ENCODE data around the gene PARP15. TPM values are rescaled to one million over a fixed set of nuclear protein-coding genes. Genes with fewer than 3 reads are reported as not detected.

The PARP15 gene
- total and polyA plus RNA-seq, 4 experiments from 2014 or later: 7.6 to 78.0 (median 43.2) TPM

- no peaks in the 10 kb centered on the region for H3K36me3 Mint-ChIP-seq
- peaks cover 0 to 5% (median 0%) of the 10 kb centered on the region in 4 donors for H3K4me1 Mint-ChIP-seq
- intact Hi-C loops (cut with micrococcal nuclease): no loop called here
- no peaks in the 10 kb centered on the region for H3K27me3 ChIP-seq (ENCODE audit: insufficient read depth, low read length)
- CTCF ChIA-PET (ENCODE audit: partially characterized antibody): interaction anchor here (1.0 to 13.7 kb wide), 2 partner anchors 110 to 278 kb away, joined by 3 to 369 read pairs; partner anchors contain the start of genes DTX3L and PARP9
- H3K9me3 Mint-ChIP-seq: peaks cover 0 to 3% (median 0%) of the 10 kb centered on the region in 8 donors
- no peak overlapping the region for H3K4me3 Mint-ChIP-seq
- POLR2A ChIA-PET (ENCODE audit: partially characterized antibody): no interaction called here
- H3K4me3 ChIP-seq (ENCODE audit: low read length in 2 of 2): no peak overlapping the region
- DNase-seq: no peak
- H3K27ac Mint-ChIP-seq: no peak overlapping the region
- no peaks in the 10 kb centered on the region for H3K27me3 Mint-ChIP-seq
- H3K27ac ChIP-seq (ENCODE audit: low read depth, low read length): no peak overlapping the region
- H3K36me3 ChIP-seq (ENCODE audit: insufficient read depth, low read length): no peaks in the 10 kb centered on the region
- no peaks in the 10 kb centered on the region for H3K4me1 ChIP-seq (ENCODE audit: insufficient read depth, low read length)
- H3K9me3 ChIP-seq (ENCODE audit: control insufficient read depth in 1 of 2, low read length in 2 of 2): no peaks in the 10 kb centered on the region
Measured at GRCh38 chr3:122671553-122671952, 94.1 kb downstream of the PARP15 start.

DNA sequence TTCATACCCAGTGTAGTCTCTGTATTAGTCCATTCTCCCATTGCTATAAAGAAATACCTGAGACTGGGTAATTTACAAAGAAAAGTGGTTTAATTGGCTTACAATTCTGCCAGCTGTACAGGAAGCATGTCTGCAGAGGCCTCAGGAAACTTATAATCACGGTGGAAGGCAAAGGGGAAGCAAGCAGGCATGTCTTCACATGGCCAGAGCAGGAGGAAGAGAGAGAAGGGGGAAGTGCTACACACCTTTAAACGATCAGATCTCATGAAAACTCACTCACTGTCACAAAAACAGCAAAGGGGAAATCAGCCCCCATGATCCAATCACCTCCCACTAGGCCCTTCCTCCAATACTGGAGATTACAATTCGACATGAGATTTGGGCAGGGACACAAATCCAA is 96.9 kb downstream of the PARP15 start:
- ChIA-PET POLR2A (ENCODE audit: partially characterized antibody) (no interaction called here), CTCF (ENCODE audit: partially characterized antibody) (interaction anchor here (1.3 to 13.7 kb wide), 2 partner anchors 28 to 113 kb away, joined by 3 to 369 read pairs; partner anchors contain the start of genes DTX3L and PARP9)
- Histone ChIP-seq H3K4me3 (ENCODE audit: low read length in 2 of 2) (no peak overlapping the region), H3K27me3 (ENCODE audit: insufficient read depth, low read length) (no peaks in the 10 kb centered on the region), H3K4me1 (ENCODE audit: insufficient read depth, low read length) (peaks cover 6% of the 10 kb centered on the region), H3K36me3 (ENCODE audit: insufficient read depth, low read length) (no peaks in the 10 kb centered on the region), H3K27ac (ENCODE audit: low read depth, low read length) (no peak overlapping the region), H3K9me3 (ENCODE audit: control insufficient read depth in 1 of 2, low read length in 2 of 2) (no peaks in the 10 kb centered on the region)
- no peaks in the 10 kb centered on the region for H3K9me3 Mint-ChIP-seq
- DNase-seq: no peak
- no peaks in the 10 kb centered on the region for H3K27me3 Mint-ChIP-seq
- H3K4me1 Mint-ChIP-seq: peaks cover 10 to 13% (median 11%) of the 10 kb centered on the region in 4 donors
- peaks cover 0 to 2% of the 10 kb centered on the region in 2 donors for H3K36me3 Mint-ChIP-seq
- no peak overlapping the region for H3K4me3 Mint-ChIP-seq
- intact Hi-C loops (cut with micrococcal nuclease): no loop called here
- peak overlapping the region in 1 of 7 donors; percentile 7 for H3K27ac Mint-ChIP-seq

GRCh38 chr3:122676759-122677158 is 99.3 kb downstream of the PARP15 start:
- Mint-ChIP-seq H3K27me3 (no peaks in the 10 kb centered on the region), H3K36me3 (peaks cover 0 to 15% of the 10 kb centered on the region in 2 donors), H3K4me1 (peaks cover 22 to 36% (median 27%) of the 10 kb centered on the region in 4 donors), H3K9me3 (no peaks in the 10 kb centered on the region), H3K4me3 (no peak overlapping the region), H3K27ac (no peak overlapping the region)
- Histone ChIP-seq H3K4me3 (ENCODE audit: low read length in 2 of 2) (no peak overlapping the region), H3K4me1 (ENCODE audit: insufficient read depth, low read length) (peaks cover 20% of the 10 kb centered on the region), H3K9me3 (ENCODE audit: control insufficient read depth in 1 of 2, low read length in 2 of 2) (no peaks in the 10 kb centered on the region), H3K36me3 (ENCODE audit: insufficient read depth, low read length) (no peaks in the 10 kb centered on the region), H3K27ac (ENCODE audit: low read depth, low read length) (no peak overlapping the region), H3K27me3 (ENCODE audit: insufficient read depth, low read length) (no peaks in the 10 kb centered on the region)
- POLR2A ChIA-PET (ENCODE audit: partially characterized antibody): interaction anchor here (1.2 kb wide), 1 partner anchor 117 kb away, joined by 3 read pairs; no protein-coding TSS in a partner anchor
- CTCF ChIA-PET (ENCODE audit: partially characterized antibody): interaction anchor here (1.1 to 13.7 kb wide), 3 partner anchors 102 to 292 kb away, joined by 3 to 369 read pairs (median 25); partner anchors contain the start of genes DTX3L, FAM162A and PARP9
- DNase-seq: no peak
- intact Hi-C loops (cut with micrococcal nuclease): loop anchor here (5.0 kb wide), 1 partner anchor 574 kb away; no protein-coding TSS in a partner anchor

DNA sequence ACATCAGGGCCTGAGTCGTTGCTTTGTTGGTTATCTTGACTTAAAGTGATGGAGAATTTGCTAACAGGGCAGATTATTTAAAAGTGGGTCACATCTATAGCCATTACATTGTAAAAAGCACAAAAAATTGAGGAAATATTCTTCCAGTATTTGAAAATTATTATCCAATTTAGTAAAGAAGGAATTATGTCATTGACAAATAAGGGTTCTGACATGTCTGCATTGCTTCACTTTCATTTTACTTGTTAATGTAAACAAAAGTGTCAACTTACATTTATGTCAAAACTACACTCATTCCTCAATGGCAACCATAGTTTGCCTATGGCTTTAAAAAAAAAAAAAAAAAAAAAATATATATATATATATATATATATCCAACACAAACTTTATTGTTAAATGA is 99.8 kb downstream of the PARP15 start:
- H3K27me3 ChIP-seq (ENCODE audit: insufficient read depth, low read length): no peaks in the 10 kb centered on the region
- H3K4me1 Mint-ChIP-seq: peaks cover 26 to 40% (median 32%) of the 10 kb centered on the region in 4 donors
- CTCF ChIA-PET (ENCODE audit: partially characterized antibody): interaction anchor here (4.0 to 13.7 kb wide), 3 partner anchors 102 to 284 kb away, joined by 25 to 369 read pairs (median 28); partner anchors contain the start of genes DTX3L and PARP9
- H3K9me3 ChIP-seq (ENCODE audit: control insufficient read depth in 1 of 2, low read length in 2 of 2): no peaks in the 10 kb centered on the region
- H3K4me3 ChIP-seq (ENCODE audit: low read length in 2 of 2): no peak overlapping the region
- H3K4me1 ChIP-seq (ENCODE audit: insufficient read depth, low read length): peaks cover 24% of the 10 kb centered on the region
- H3K4me3 Mint-ChIP-seq: no peak overlapping the region
- H3K36me3 ChIP-seq (ENCODE audit: insufficient read depth, low read length): no peaks in the 10 kb centered on the region
- intact Hi-C loops (cut with micrococcal nuclease): loop anchor here (5.0 kb wide), 1 partner anchor 575 kb away; no protein-coding TSS in a partner anchor
- H3K27me3 Mint-ChIP-seq: no peaks in the 10 kb centered on the region
- DNase-seq: no peak
- H3K36me3 Mint-ChIP-seq: peaks cover 0 to 15% of the 10 kb centered on the region in 2 donors
- POLR2A ChIA-PET (ENCODE audit: partially characterized antibody): interaction anchor here (1.2 to 5.1 kb wide), 2 partner anchors 113 to 117 kb away, joined by 3 to 113 read pairs; partner anchors contain the start of genes DTX3L and PARP9
- H3K9me3 Mint-ChIP-seq: no peaks in the 10 kb centered on the region
- H3K27ac Mint-ChIP-seq: no peak overlapping the region
- H3K27ac ChIP-seq (ENCODE audit: low read depth, low read length): no peak overlapping the region

GRCh38 chr3:122678506-122678905 is 101.1 kb downstream of the PARP15 start:
- Mint-ChIP-seq H3K36me3 (peaks cover 0 to 20% of the 10 kb centered on the region in 2 donors), H3K27me3 (no peaks in the 10 kb centered on the region), H3K4me1 (peaks cover 35 to 53% (median 43%) of the 10 kb centered on the region in 4 donors)

GRCh38 chr3:122679085-122679881 is 101.8 kb downstream of the PARP15 start:
- H3K4me3 Mint-ChIP-seq: peak overlapping the region; percentile 84 to 98 (median 96)
- H3K36me3 Mint-ChIP-seq: peaks cover 0 to 20% of the 10 kb centered on the region in 2 donors
- Histone ChIP-seq H3K4me1 (ENCODE audit: insufficient read depth, low read length) (peaks cover 45% of the 10 kb centered on the region), H3K9me3 (ENCODE audit: control insufficient read depth in 1 of 2, low read length in 2 of 2) (no peaks in the 10 kb centered on the region), H3K27ac (ENCODE audit: low read depth, low read length) (peak overlapping the region; percentile 96), H3K27me3 (ENCODE audit: insufficient read depth, low read length) (no peaks in the 10 kb centered on the region), H3K36me3 (ENCODE audit: insufficient read depth, low read length) (no peaks in the 10 kb centered on the region), H3K4me3 (ENCODE audit: low read length in 2 of 2) (peak overlapping the region; percentile 81 to 89)
- no peaks in the 10 kb centered on the region for H3K9me3 Mint-ChIP-seq
- peak overlapping the region; percentile 85 to 98 (median 97) for H3K27ac Mint-ChIP-seq
- intact Hi-C loops (cut with micrococcal nuclease): loop anchor here (1.0 to 5.0 kb wide), 8 partner anchors 32 to 1133 kb away; partner anchors contain the start of genes FAM162A, PARP15 and WDR5B
- ChIA-PET POLR2A (ENCODE audit: partially characterized antibody) (interaction anchor here (0.9 to 5.1 kb wide), 18 partner anchors 12 to 295 kb away, joined by 3 to 113 read pairs (median 9); partner anchors contain the start of genes DTX3L, FAM162A, HSPBAP1 and KPNA1), CTCF (ENCODE audit: partially characterized antibody) (interaction anchor here (0.6 to 13.7 kb wide), 40 partner anchors 8 to 1133 kb away, joined by 3 to 369 read pairs (median 6); partner anchors contain the start of genes DTX3L, FAM162A, HCLS1 and KPNA1)
- H3K4me1 Mint-ChIP-seq: peaks cover 38 to 61% (median 51%) of the 10 kb centered on the region in 4 donors
- H3K27me3 Mint-ChIP-seq: no peaks in the 10 kb centered on the region
- DNase-seq: peak; percentile 79 to 86 (median 79)

More at GRCh38 chr3:122678506-122678905, 101.1 kb downstream of the PARP15 start:
- Histone ChIP-seq H3K4me3 (ENCODE audit: low read length in 2 of 2) (no peak overlapping the region), H3K27me3 (ENCODE audit: insufficient read depth, low read length) (no peaks in the 10 kb centered on the region), H3K9me3 (ENCODE audit: control insufficient read depth in 1 of 2, low read length in 2 of 2) (no peaks in the 10 kb centered on the region), H3K36me3 (ENCODE audit: insufficient read depth, low read length) (no peaks in the 10 kb centered on the region), H3K27ac (ENCODE audit: low read depth, low read length) (no peak overlapping the region), H3K4me1 (ENCODE audit: insufficient read depth, low read length) (peaks cover 37% of the 10 kb centered on the region)
- H3K4me3 Mint-ChIP-seq: peak overlapping the region in 6 of 8 donors; percentile 14 to 62 (median 32)
- intact Hi-C loops (cut with micrococcal nuclease): loop anchor here (2.0 to 5.0 kb wide), 3 partner anchors 32 to 576 kb away; partner anchors contain the start of gene FAM162A
- no peak for DNase-seq
- CTCF ChIA-PET (ENCODE audit: partially characterized antibody): interaction anchor here (0.7 to 13.7 kb wide), 31 partner anchors 9 to 1132 kb away, joined by 3 to 369 read pairs (median 9); partner anchors contain the start of genes DTX3L, FAM162A, HCLS1 and KPNA1
- no peaks in the 10 kb centered on the region for H3K9me3 Mint-ChIP-seq
- peak overlapping the region; percentile 19 to 97 (median 67) for H3K27ac Mint-ChIP-seq
- POLR2A ChIA-PET (ENCODE audit: partially characterized antibody): interaction anchor here (1.3 to 5.1 kb wide), 14 partner anchors 13 to 294 kb away, joined by 3 to 113 read pairs (median 11); partner anchors contain the start of genes DTX3L, FAM162A, HSPBAP1 and KPNA1
